ENCODE measurements around the gene NDRG3. TPM values are rescaled to one million over a fixed set of nuclear protein-coding genes. Genes with fewer than 3 reads are reported as not detected.

Gene NDRG3
- total and polyA plus RNA-seq, 4 donors, result 3.1 to 6.3 (median 4.5) TPM

- no peak for TF ChIP-seq ZBTB33 (IDR thresholded peaks at IDR 0.05)
Measured at GRCh38 chr20:36742558-36742957, 3.3 kb downstream of the NDRG3 start (continued).

- DNase-seq (ENCODE audit: low spot score), result no peak
- H3K27me3 ChIP-seq (ENCODE audit: control insufficient read depth in 4 of 4, insufficient read depth in 4 of 4, low read length in 3 of 4), result no peaks in the 10 kb centered on the region
- H3K4me1 ChIP-seq (ENCODE audit: control insufficient read depth in 4 of 4, insufficient read depth in 4 of 4, low read length in 3 of 4), result peaks cover 2 to 16% (median 8%) of the 10 kb centered on the region in 4 donors
- H3K27ac ChIP-seq (ENCODE audit: low read depth in 1 of 2, low read length in 2 of 2), result no peak overlapping the region
- 92% methylated on average over 4 of the region's 4 CpGs for WGBS
- no peaks in the 10 kb centered on the region for H3K36me3 ChIP-seq (ENCODE audit: control insufficient read depth in 4 of 4, insufficient read depth in 3 of 4, low read depth in 1 of 4, low read length in 3 of 4)
- H3K9me3 ChIP-seq (ENCODE audit: control insufficient read depth in 4 of 4, low read length in 3 of 4), result no peaks in the 10 kb centered on the region
- TF ChIP-seq EGR1 (IDR thresholded peaks at IDR 0.05; ENCODE audit: low read depth in 2 of 2) (no peak), FOXA1 (IDR thresholded peaks at IDR 0.05) (no peak), REST (IDR thresholded peaks at IDR 0.05) (no peak), ATF3 (IDR thresholded peaks at IDR 0.05) (no peak), GABPA (IDR thresholded peaks at IDR 0.05 in 1 of 2, conservative IDR thresholded peaks at IDR 0.05 in 1 of 2) (no peak), JUND (IDR thresholded peaks at IDR 0.05) (no peak), HNF4A (conservative IDR thresholded peaks at IDR 0.05) (no peak), ZBTB33 (IDR thresholded peaks at IDR 0.05) (no peak)
- no peak overlapping the region for H3K4me3 ChIP-seq (ENCODE audit: low read depth in 1 of 3, low read length in 3 of 3)
- H3K9ac ChIP-seq (ENCODE audit: low read depth in 1 of 2, low read length in 2 of 2), result no peak overlapping the region
Measured at GRCh38 chr20:36741072-36741471, 4.8 kb downstream of the NDRG3 start.

GRCh38 chr20:36737183-36737499 is 8.7 kb downstream of the NDRG3 start:
- 95% methylated on average over 6 of the region's 6 CpGs for WGBS
- no peaks in the 10 kb centered on the region for H3K36me3 ChIP-seq (ENCODE audit: control insufficient read depth in 4 of 4, insufficient read depth in 3 of 4, low read depth in 1 of 4, low read length in 3 of 4)
- no peak overlapping the region for H3K4me3 ChIP-seq (ENCODE audit: low read depth in 1 of 3, low read length in 3 of 3)
- H3K27me3 ChIP-seq (ENCODE audit: control insufficient read depth in 4 of 4, insufficient read depth in 4 of 4, low read length in 3 of 4), result no peaks in the 10 kb centered on the region
- TF ChIP-seq REST (IDR thresholded peaks at IDR 0.05), result no peak
- TF ChIP-seq MAX (IDR thresholded peaks at IDR 0.05), result no peak
- no peak for TF ChIP-seq HNF4A (conservative IDR thresholded peaks at IDR 0.05)
- TF ChIP-seq HNF4G (IDR thresholded peaks at IDR 0.05), result no peak
- TF ChIP-seq ATF3 (IDR thresholded peaks at IDR 0.05), result no peak
- TF ChIP-seq RAD21 (IDR thresholded peaks at IDR 0.05), result no peak
- TF ChIP-seq TAF1 (conservative IDR thresholded peaks at IDR 0.05), result no peak
- no peak for TF ChIP-seq JUND (IDR thresholded peaks at IDR 0.05)
- no peak for TF ChIP-seq NR2F2 (IDR thresholded peaks at IDR 0.05)
- no peak for TF ChIP-seq EGR1 (IDR thresholded peaks at IDR 0.05; ENCODE audit: low read depth in 2 of 2)
- no peak for TF ChIP-seq CTCF (IDR thresholded peaks at IDR 0.05; ENCODE audit: low read depth, low read length, missing input control)
- no peak for TF ChIP-seq GABPA (IDR thresholded peaks at IDR 0.05 in 1 of 2, conservative IDR thresholded peaks at IDR 0.05 in 1 of 2)
- H3K9me3 ChIP-seq (ENCODE audit: control insufficient read depth in 4 of 4, low read length in 3 of 4), result no peaks in the 10 kb centered on the region
- H3K4me1 ChIP-seq (ENCODE audit: control insufficient read depth in 4 of 4, insufficient read depth in 4 of 4, low read length in 3 of 4), result no peaks in the 10 kb centered on the region
- no peak for DNase-seq (ENCODE audit: low spot score)
- no peak overlapping the region for H3K27ac ChIP-seq (ENCODE audit: low read depth in 1 of 2, low read length in 2 of 2)
- H3K9ac ChIP-seq (ENCODE audit: low read depth in 1 of 2, low read length in 2 of 2), result no peak overlapping the region

Data from liver (tissue), 9 donors.